Pons (tissue), 1 donor: ENCODE results near the gene UROS.

Source experiments
- DNase-seq: peaks from one replicate; pipeline ENCODE4 v3.0.0-alpha.2; 2016; ENCODE audit warnings: low spot score

The UROS gene

GRCh38 chr10:125822878-125823662 lies at the start of gene UROS, which contains the start of gene BCCIP:
Gene UROS (minus strand): TSS chr10:125823258. CDS start chr10:125816499, 6,759 bp downstream.
Gene BCCIP (plus strand): TSS chr10:125823546. CDS start chr10:125823558, 12 bp downstream.
- peak; percentile 85 for DNase-seq

- DNase-seq = no peak
Observed at GRCh38 chr10:125871338-125871737, 48.3 kb upstream of the UROS start.

- peak; percentile 44 for DNase-seq
Observed at GRCh38 chr10:125868372-125868975, 45.4 kb upstream of the UROS start.

GRCh38 chr10:125866421-125867029 lies 43.5 kb upstream of the UROS start:
- DNase-seq = no peak

- no peak for DNase-seq
Observed at GRCh38 chr10:125865120-125865519, 42.1 kb upstream of the UROS start.

GRCh38 chr10:125859128-125859817 lies 36.2 kb upstream of the UROS start:
- DNase-seq = no peak

GRCh38 chr10:125857185-125857760 lies 34.2 kb upstream of the UROS start:
- DNase-seq = no peak

- DNase-seq = no peak
Observed at GRCh38 chr10:125852487-125852886, 29.4 kb upstream of the UROS start.

- DNase-seq = no peak
Observed at GRCh38 chr10:125850766-125851731, 28.0 kb upstream of the UROS start.

GRCh38 chr10:125849448-125849847 lies 26.4 kb upstream of the UROS start:
- DNase-seq = no peak

GRCh38 chr10:125848857-125849256 lies 25.8 kb upstream of the UROS start:
- no peak for DNase-seq

GRCh38 chr10:125848371-125848770 lies 25.3 kb upstream of the UROS start:
- DNase-seq = no peak

GRCh38 chr10:125846894-125847293 lies 23.8 kb upstream of the UROS start:
- no peak for DNase-seq

GRCh38 chr10:125845617-125846016 lies 22.6 kb upstream of the UROS start:
- DNase-seq = no peak

GRCh38 chr10:125844751-125845221 lies 21.7 kb upstream of the UROS start:
- DNase-seq = peak; percentile 82

GRCh38 chr10:125843603-125844329 lies 20.7 kb upstream of the UROS start:
- DNase-seq = no peak

GRCh38 chr10:125840955-125841354 lies 17.9 kb upstream of the UROS start:
- peak; percentile 51 for DNase-seq

- no peak for DNase-seq
Observed at GRCh38 chr10:125840406-125840805, 17.3 kb upstream of the UROS start.

- DNase-seq = no peak
Observed at GRCh38 chr10:125838802-125839575, 15.9 kb upstream of the UROS start.
